HG02981 (cell line): ENCODE data around the gene ZNF681.
"Not testable (repeated sequence)": the region's sequence is repeated elsewhere in the genome, so short reads cannot be mapped to it uniquely, and the experiment has no call there.

ENCODE experiments used
- ATAC-seq: cut with Tn5 transposase; IDR thresholded peaks from one replicate; pipeline ENCODE4 v1.9.1; 2021; ENCODE audit warnings: mild to moderate bottlenecking, moderate library complexity; ENCODE audit not compliant: unreplicated experiment

Gene ZNF681

DNA sequence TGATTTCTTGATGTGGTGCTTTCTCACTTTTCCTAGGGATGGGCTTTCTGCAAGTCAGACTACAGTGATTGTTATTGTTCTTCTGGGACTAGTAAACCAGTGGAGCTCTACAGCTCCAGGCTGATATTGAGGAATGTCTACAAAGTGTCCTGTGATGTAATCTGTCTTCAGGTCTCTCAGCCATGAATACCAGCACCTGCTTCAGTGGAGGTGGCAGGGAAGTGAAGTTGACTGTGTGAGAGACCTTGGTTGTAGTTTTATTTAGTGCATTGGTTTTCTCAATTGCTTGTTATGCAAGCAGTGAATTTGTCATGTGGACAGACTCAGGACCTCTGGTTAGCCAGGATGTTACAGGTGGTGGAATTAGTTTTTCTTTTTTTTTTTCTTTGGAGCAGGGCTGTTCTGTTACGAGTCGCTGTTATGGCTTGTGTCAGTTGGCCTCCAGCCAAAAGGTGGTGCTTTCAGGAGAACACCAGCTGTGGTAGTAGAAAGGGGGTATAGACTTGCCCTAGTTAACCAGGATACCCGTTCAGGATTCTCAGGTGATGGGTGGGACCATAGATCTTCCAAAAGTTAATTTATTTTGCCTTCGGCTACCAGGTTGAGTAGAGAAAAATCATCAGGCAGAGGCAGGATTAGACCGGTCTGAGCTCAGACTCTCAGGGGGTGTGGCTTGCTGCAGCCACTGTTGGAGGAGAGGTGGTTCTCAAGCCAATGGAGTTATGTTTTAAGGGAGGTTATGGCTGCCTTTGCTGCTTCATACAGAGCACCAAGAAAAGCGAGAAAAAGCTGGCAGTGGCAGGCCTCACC is 59.8 kb downstream of the ZNF681 start:
- ATAC-seq, result no peak

DNA sequence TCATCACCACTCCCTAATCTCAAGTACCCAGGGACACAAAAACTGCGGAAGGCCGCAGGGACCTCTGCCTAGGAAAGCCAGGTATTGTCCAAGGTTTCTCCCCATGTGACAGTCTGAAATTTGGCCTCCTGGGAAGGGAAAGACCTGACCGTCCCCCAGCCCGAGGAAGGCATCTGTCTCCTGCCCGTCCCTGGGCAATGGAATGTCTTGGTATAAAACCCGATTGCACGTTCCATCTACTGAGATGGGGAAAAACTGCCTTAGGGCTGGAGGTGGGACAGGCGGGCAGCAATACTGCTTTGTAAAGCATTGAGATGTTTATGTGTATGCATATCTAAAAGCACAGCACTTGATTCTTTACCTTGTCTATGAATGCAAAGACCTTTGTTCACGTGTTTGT is 65.8 kb downstream of the ZNF681 start:
- not testable (repeated sequence) for ATAC-seq
